Glutamatergic neuron (in vitro differentiated cells): Measurements from ENCODE around the gene CPEB2. TPM values are rescaled to one million over a fixed set of nuclear protein-coding genes. Genes with fewer than 3 reads are reported as not detected.

Experiments
- DNase-seq: peaks from one replicate; pipeline ENCODE4 v3.0.0; 2022
- H3K27ac Mint-ChIP-seq: one replicate; pipeline ENCODE4 v1.8.0; 2020; ENCODE audit warnings: mild to moderate bottlenecking, mixed read lengths, inconsistent platforms; ENCODE audit not compliant: unreplicated experiment
- H3K27me3 Mint-ChIP-seq: one replicate; pipeline ENCODE4 v1.8.0; 2020; ENCODE audit warnings: mild to moderate bottlenecking, moderate library complexity, mixed read lengths, inconsistent platforms; ENCODE audit not compliant: unreplicated experiment
- H3K36me3 Mint-ChIP-seq: one replicate; pipeline ENCODE4 v1.8.0; 2020; ENCODE audit warnings: mild to moderate bottlenecking, mixed read lengths, inconsistent platforms; ENCODE audit not compliant: unreplicated experiment
- H3K4me1 Mint-ChIP-seq: one replicate; pipeline ENCODE4 v1.8.0; 2020; ENCODE audit warnings: mild to moderate bottlenecking, low read depth, mixed read lengths, inconsistent platforms; ENCODE audit not compliant: unreplicated experiment
- H3K4me3 Mint-ChIP-seq: one replicate; pipeline ENCODE4 v1.8.0; 2020; ENCODE audit warnings: mild to moderate bottlenecking, mixed read lengths, inconsistent platforms; ENCODE audit not compliant: unreplicated experiment
- H3K9me3 Mint-ChIP-seq: one replicate; pipeline ENCODE4 v1.8.0; 2020; ENCODE audit warnings: mild to moderate bottlenecking, moderate library complexity, mixed read lengths, inconsistent platforms; ENCODE audit not compliant: unreplicated experiment
- total RNA-seq: library from RNA; stranded (reverse); fragmentation: NEBNext Ultra II Directional; extraction: Animal tissue kit (Norgen Biotek cat#: 25700); gene quantifications from one replicate; pipeline ENCODE4 v1.2.1, GENCODE V29; 2021; ENCODE audit not compliant: unreplicated experiment
- TF ChIP-seq, protein P1 (sequence below): fragments of 200-600 bp; sonication (generic); IDR thresholded peaks from one replicate; pipeline ENCODE4 v1.5.0; 2021; ENCODE audit not compliant: partially characterized antibody, unreplicated experiment

CPEB2 gene
- total RNA-seq, 1 donor from 2014 or later, result 52.6 TPM

DNA sequence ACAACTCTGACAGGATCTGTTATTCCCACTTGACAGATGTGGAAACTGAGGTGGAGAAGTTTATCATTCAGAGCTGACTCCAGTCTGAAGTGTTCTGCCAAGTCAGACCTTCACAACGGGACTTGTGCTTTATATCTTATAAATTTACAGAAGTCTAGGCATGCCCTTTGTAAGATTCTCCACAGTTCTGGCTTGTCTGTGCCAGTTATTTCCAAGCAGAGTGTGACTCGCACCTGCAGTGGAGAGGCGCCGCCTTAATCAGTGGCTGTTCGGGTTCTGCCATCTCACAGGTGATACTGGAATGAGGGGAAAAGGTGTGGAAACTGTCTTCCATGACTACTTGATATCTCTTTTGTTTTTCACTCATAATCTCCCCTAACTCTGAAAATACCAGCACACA, 63.2 kb downstream of the CPEB2 start:
- Mint-ChIP-seq H3K9me3 (peaks cover 1% of the 10 kb centered on the region), H3K36me3 (no peaks in the 10 kb centered on the region), H3K27me3 (no peaks in the 10 kb centered on the region), H3K27ac (no peak overlapping the region), H3K4me1 (peaks cover 3% of the 10 kb centered on the region), H3K4me3 (no peak overlapping the region)
- DNase-seq, result no peak
- TF ChIP-seq, protein P1, sequence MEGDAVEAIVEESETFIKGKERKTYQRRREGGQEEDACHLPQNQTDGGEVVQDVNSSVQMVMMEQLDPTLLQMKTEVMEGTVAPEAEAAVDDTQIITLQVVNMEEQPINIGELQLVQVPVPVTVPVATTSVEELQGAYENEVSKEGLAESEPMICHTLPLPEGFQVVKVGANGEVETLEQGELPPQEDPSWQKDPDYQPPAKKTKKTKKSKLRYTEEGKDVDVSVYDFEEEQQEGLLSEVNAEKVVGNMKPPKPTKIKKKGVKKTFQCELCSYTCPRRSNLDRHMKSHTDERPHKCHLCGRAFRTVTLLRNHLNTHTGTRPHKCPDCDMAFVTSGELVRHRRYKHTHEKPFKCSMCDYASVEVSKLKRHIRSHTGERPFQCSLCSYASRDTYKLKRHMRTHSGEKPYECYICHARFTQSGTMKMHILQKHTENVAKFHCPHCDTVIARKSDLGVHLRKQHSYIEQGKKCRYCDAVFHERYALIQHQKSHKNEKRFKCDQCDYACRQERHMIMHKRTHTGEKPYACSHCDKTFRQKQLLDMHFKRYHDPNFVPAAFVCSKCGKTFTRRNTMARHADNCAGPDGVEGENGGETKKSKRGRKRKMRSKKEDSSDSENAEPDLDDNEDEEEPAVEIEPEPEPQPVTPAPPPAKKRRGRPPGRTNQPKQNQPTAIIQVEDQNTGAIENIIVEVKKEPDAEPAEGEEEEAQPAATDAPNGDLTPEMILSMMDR, result no peak

DNA sequence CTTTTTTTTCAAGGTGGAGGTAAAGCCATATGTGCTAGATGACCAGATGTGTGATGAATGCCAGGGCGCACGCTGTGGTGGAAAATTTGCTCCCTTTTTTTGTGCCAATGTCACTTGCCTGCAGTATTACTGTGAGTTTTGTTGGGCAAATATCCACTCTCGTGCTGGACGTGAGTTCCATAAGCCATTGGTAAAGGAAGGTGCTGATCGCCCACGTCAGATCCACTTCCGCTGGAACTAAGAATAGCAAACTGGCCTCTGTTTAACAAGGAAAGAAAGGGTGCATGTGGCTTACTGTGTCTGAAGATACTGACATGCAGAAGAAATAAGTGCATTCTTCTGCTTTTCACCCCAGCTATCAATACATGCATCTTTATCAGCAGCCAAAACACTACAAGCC, 63.9 kb downstream of the CPEB2 start:
- peaks cover 3% of the 10 kb centered on the region for H3K4me1 Mint-ChIP-seq
- no peak for DNase-seq
- H3K9me3 Mint-ChIP-seq, result peaks cover 1% of the 10 kb centered on the region
- no peak overlapping the region for H3K27ac Mint-ChIP-seq
- H3K27me3 Mint-ChIP-seq, result no peaks in the 10 kb centered on the region
- H3K4me3 Mint-ChIP-seq, result no peak overlapping the region
- TF ChIP-seq, protein P1, result no peak
- H3K36me3 Mint-ChIP-seq, result no peaks in the 10 kb centered on the region

DNA sequence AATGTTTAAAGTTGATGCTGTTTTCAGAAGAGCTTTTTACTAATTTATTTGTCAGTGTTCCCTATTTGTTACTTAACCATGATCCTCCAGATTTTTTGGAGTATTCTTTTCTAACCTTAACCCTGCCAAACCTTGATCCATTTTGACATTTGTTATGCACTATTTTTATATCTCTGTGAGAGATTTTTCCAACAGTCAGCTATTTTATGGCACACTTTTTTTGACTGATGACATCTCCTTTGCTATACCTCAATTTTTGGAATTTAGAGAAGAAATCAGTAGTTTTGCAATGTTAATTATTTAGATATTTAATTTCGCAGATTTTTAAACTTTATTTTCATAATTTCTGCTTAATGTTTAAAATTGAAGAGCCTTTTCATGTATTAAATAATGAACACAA, 66.0 kb downstream of the CPEB2 start:
- peaks cover 10% of the 10 kb centered on the region for H3K36me3 Mint-ChIP-seq
- no peak for DNase-seq
- TF ChIP-seq, protein P1, result no peak
- H3K27me3 Mint-ChIP-seq, result no peaks in the 10 kb centered on the region
- peaks cover 3% of the 10 kb centered on the region for H3K4me1 Mint-ChIP-seq
- no peak overlapping the region for H3K4me3 Mint-ChIP-seq
- H3K27ac Mint-ChIP-seq, result no peak overlapping the region
- H3K9me3 Mint-ChIP-seq, result peaks cover 1% of the 10 kb centered on the region

DNA sequence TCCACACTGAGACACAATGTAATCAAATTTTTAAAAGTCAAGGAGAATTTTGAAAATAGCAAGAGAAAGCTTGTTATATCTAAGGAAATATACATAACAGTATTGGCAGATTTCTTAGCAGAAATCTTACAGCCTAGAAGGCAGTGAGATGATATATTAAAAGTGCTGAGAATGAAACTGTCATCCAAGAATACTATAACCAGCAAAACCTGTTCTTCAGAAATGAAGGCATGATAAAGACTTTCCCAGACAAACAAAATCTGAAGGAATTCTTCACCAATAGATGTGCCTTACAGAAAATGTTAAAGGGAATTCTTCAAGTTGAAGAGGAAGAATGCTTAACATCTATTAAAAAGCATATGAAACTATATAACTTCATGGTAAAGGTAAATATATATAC, 73.6 kb downstream of the CPEB2 start:
- no peaks in the 10 kb centered on the region for H3K4me1 Mint-ChIP-seq
- peaks cover 2% of the 10 kb centered on the region for H3K27me3 Mint-ChIP-seq
- peaks cover 2% of the 10 kb centered on the region for H3K9me3 Mint-ChIP-seq
- H3K4me3 Mint-ChIP-seq, result no peak overlapping the region
- H3K36me3 Mint-ChIP-seq, result peaks cover 10% of the 10 kb centered on the region
- TF ChIP-seq, protein P1, result no peak
- H3K27ac Mint-ChIP-seq, result no peak overlapping the region
- no peak for DNase-seq

DNA sequence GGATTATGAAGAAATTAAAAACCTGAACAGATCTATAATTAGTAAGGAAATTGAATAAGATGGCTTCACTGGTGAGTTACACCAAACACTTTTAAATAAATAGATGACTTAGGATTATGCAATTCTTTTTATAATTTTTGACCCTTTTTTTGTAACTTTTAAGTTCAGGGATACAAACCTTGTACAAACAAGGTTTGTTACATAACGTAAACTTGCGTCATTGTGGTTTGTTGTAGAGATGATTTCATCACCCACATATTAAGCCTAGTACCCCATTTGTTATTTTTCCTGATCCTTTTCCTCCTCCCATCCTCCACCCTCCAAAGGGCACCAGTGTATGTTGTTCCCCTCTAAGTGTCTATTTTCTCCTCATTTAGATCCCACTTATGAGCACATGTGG, 75.7 kb downstream of the CPEB2 start:
- Mint-ChIP-seq H3K9me3 (peaks cover 2% of the 10 kb centered on the region), H3K36me3 (peaks cover 4% of the 10 kb centered on the region), H3K4me3 (no peak overlapping the region), H3K27ac (no peak overlapping the region), H3K4me1 (no peaks in the 10 kb centered on the region), H3K27me3 (peaks cover 2% of the 10 kb centered on the region)
- DNase-seq, result no peak
- TF ChIP-seq, protein P1, result no peak
